ENCODE results near the gene REC114. TPM values are rescaled to one million over a fixed set of nuclear protein-coding genes. Genes with fewer than 3 reads are reported as not detected.

REC114 gene
- total and polyA plus RNA-seq, 9 of the 15 experiments (the other 6 are each of a cell fraction or from before 2014, with no cell fraction given) = 0.07 to 0.24 TPM; not detected in 7

DNA sequence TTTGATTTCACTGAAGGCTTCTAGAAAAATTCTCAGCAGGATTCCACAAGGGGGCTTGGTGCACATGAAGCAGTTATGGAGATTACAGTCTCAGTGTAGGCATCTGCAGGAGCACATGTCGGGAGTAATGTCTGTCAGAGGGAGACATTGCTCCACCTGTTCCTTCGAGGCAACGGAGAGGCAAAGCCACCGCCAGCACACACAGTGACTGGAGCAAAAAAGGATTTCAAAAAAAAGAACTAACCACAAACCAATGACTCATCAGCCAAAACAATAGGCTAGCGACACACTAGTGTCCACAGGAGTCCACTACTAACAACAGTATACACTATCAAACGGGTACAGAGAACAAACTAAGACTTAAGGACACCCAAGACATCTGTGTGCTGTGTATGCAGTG is 121.3 kb downstream of the REC114 start (continued):
- TF ChIP-seq, protein P1, sequence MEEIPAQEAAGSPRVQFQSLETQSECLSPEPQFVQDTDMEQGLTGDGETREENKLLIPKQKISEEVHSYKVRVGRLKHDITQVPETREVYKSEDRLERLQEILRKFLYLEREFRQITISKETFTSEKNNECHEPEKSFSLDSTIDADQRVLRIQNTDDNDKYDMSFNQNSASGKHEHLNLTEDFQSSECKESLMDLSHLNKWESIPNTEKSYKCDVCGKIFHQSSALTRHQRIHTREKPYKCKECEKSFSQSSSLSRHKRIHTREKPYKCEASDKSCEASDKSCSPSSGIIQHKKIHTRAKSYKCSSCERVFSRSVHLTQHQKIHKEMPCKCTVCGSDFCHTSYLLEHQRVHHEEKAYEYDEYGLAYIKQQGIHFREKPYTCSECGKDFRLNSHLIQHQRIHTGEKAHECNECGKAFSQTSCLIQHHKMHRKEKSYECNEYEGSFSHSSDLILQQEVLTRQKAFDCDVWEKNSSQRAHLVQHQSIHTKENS (CRISPR knock-in tag; IDR thresholded peaks at IDR 0.05) = no peak
- TF ChIP-seq SETDB1 (IDR thresholded peaks at IDR 0.05; ENCODE audit: low read length) (no peak), CHD4 (IDR thresholded peaks at IDR 0.05; ENCODE audit: insufficient read depth, insufficient replicate concordance, low read depth, low read length, poor library complexity, severe bottlenecking) (no peak), ZNF175 (CRISPR knock-in tag; IDR thresholded peaks at IDR 0.05; ENCODE audit: low read depth) (0 out of 2 replicates have a peak, but pooled peaks have one; percentile 32), TAF15 (IDR thresholded peaks at IDR 0.05; ENCODE audit: low read depth, low read length) (no peak), ZNF324 (CRISPR knock-in tag; IDR thresholded peaks at IDR 0.05) (no peak), RBM15 (IDR thresholded peaks at IDR 0.05; ENCODE audit: insufficient read depth, low read length) (no peak), RBM34 (IDR thresholded peaks at IDR 0.05; ENCODE audit: borderline replicate concordance, insufficient read depth, low read length) (no peak), CEBPG (CRISPR knock-in tag; IDR thresholded peaks at IDR 0.05) (no peak), CEBPG (tag; conservative IDR thresholded peaks at IDR 0.05 in 1 of 2, IDR thresholded peaks at IDR 0.05 in 1 of 2) (no peak), KLF10 (CRISPR knock-in tag; IDR thresholded peaks at IDR 0.05) (no peak), BACH1 (tag; IDR thresholded peaks at IDR 0.05) (no peak), U2AF1 (optimal IDR thresholded peaks at IDR 0.05; ENCODE audit: low read depth, low read length) (no peak), KDM5B (IDR thresholded peaks at IDR 0.05; ENCODE audit: insufficient replicate concordance, low read depth, low read length) (no peak), HMG20B (CRISPR knock-in tag; IDR thresholded peaks at IDR 0.05) (no peak)
- TF ChIP-seq, protein P2, sequence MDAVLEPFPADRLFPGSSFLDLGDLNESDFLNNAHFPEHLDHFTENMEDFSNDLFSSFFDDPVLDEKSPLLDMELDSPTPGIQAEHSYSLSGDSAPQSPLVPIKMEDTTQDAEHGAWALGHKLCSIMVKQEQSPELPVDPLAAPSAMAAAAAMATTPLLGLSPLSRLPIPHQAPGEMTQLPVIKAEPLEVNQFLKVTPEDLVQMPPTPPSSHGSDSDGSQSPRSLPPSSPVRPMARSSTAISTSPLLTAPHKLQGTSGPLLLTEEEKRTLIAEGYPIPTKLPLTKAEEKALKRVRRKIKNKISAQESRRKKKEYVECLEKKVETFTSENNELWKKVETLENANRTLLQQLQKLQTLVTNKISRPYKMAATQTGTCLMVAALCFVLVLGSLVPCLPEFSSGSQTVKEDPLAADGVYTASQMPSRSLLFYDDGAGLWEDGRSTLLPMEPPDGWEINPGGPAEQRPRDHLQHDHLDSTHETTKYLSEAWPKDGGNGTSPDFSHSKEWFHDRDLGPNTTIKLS (IDR thresholded peaks at IDR 0.05; ENCODE audit: borderline replicate concordance, low read depth) = no peak
- TF ChIP-seq, protein P3, sequence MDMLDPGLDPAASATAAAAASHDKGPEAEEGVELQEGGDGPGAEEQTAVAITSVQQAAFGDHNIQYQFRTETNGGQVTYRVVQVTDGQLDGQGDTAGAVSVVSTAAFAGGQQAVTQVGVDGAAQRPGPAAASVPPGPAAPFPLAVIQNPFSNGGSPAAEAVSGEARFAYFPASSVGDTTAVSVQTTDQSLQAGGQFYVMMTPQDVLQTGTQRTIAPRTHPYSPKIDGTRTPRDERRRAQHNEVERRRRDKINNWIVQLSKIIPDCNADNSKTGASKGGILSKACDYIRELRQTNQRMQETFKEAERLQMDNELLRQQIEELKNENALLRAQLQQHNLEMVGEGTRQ (CRISPR knock-in tag; IDR thresholded peaks at IDR 0.05) = no peak
- TF ChIP-seq, protein P4, sequence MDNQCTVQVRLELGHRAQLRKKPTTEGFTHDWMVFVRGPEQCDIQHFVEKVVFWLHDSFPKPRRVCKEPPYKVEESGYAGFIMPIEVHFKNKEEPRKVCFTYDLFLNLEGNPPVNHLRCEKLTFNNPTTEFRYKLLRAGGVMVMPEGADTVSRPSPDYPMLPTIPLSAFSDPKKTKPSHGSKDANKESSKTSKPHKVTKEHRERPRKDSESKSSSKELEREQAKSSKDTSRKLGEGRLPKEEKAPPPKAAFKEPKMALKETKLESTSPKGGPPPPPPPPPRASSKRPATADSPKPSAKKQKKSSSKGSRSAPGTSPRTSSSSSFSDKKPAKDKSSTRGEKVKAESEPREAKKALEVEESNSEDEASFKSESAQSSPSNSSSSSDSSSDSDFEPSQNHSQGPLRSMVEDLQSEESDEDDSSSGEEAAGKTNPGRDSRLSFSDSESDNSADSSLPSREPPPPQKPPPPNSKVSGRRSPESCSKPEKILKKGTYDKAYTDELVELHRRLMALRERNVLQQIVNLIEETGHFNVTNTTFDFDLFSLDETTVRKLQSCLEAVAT (IDR thresholded peaks at IDR 0.05) = peak in 1 of 2 experiments; percentile 71; a peak in 1 of 4 replicates
- TF ChIP-seq, protein P5, sequence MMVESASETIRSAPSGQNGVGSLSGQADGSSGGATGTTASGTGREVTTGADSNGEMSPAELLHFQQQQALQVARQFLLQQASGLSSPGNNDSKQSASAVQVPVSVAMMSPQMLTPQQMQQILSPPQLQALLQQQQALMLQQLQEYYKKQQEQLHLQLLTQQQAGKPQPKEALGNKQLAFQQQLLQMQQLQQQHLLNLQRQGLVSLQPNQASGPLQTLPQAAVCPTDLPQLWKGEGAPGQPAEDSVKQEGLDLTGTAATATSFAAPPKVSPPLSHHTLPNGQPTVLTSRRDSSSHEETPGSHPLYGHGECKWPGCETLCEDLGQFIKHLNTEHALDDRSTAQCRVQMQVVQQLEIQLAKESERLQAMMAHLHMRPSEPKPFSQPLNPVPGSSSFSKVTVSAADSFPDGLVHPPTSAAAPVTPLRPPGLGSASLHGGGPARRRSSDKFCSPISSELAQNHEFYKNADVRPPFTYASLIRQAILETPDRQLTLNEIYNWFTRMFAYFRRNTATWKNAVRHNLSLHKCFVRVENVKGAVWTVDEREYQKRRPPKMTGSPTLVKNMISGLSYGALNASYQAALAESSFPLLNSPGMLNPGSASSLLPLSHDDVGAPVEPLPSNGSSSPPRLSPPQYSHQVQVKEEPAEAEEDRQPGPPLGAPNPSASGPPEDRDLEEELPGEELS (CRISPR knock-in tag; IDR thresholded peaks at IDR 0.05; ENCODE audit: borderline replicate concordance) = 0 out of 2 replicates have a peak, but pooled peaks have one; percentile 30

Measured in K562 (cell line).